ENCODE results near the gene HNRNPF. TPM values are rescaled to one million over a fixed set of nuclear protein-coding genes. Genes with fewer than 3 reads are reported as not detected.

Gene HNRNPF
- total and polyA plus RNA-seq, 2 of the 8 experiments (the other 6 are each of a cell fraction or from before 2014, with no cell fraction given): 209 to 389 TPM

DNA sequence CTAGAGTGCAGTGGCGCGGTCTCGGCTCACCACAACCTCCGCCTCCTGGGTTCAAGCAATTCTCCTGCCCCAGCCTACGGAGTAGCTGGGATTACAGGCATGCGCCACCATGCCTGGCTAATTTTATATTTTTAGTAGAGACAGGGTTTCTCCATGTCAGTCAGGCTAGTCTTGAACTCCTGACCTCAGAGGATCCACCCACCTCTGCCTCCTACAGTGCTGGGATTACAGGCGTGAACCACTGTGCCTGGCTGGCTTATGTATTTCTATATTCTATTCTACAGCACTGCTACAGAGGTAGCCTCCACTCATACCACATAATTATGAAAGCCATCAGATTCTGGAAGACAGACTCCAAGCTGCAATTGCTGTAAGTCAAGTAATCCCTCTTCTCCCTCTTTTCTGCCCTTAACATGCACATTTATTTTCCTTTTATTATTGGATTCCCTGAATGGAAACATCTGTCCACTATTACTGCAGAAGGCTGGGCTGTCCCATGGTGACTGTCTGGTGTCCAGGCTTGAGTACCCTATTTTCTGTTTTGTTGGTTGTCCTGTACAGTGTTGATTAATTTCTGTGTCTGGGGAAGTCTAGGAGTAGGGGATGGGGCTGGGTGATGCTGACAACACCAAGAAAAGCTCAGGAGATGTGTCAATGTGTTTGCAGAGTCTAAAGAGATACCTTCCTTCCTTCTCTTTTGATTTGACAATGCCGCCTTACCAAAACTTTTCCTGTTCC, 22.1 kb upstream of the HNRNPF start (continued):
- TF ChIP-seq CEBPB (IDR thresholded peaks at IDR 0.05; ENCODE audit: low read depth, low read length): no peak

Data from H1 (cell line).